ENCODE measurements around the gene LY6G5C. TPM values are rescaled to one million over a fixed set of nuclear protein-coding genes. Genes with fewer than 3 reads are reported as not detected.

The LY6G5C gene
- total and polyA plus RNA-seq, 9 of the 15 experiments (the other 6 are each of a cell fraction or from before 2014, with no cell fraction given), result 0.10 to 0.67 (median 0.46) TPM; not detected in 4

- TF ChIP-seq, protein P1, sequence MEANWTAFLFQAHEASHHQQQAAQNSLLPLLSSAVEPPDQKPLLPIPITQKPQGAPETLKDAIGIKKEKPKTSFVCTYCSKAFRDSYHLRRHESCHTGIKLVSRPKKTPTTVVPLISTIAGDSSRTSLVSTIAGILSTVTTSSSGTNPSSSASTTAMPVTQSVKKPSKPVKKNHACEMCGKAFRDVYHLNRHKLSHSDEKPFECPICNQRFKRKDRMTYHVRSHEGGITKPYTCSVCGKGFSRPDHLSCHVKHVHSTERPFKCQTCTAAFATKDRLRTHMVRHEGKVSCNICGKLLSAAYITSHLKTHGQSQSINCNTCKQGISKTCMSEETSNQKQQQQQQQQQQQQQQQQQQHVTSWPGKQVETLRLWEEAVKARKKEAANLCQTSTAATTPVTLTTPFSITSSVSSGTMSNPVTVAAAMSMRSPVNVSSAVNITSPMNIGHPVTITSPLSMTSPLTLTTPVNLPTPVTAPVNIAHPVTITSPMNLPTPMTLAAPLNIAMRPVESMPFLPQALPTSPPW (CRISPR knock-in tag; IDR thresholded peaks at IDR 0.05), result no peak
- peak; percentile 80 for TF ChIP-seq SMAD4 (CRISPR knock-in tag; conservative IDR thresholded peaks at IDR 0.05)
- peak; percentile 66 for TF ChIP-seq NEUROD1 (IDR thresholded peaks at IDR 0.05; ENCODE audit: borderline replicate concordance, low read depth, low read length, partially characterized antibody)
- 0 out of 2 replicates have a peak, but pooled peaks have one; percentile 33 for TF ChIP-seq ZNF274 (IDR thresholded peaks at IDR 0.05; ENCODE audit: borderline replicate concordance, low read depth, low read length)
- TF ChIP-seq RBFOX2 (IDR thresholded peaks at IDR 0.05; ENCODE audit: low read depth, low read length), result peak; percentile 93
- peak; percentile 97 for TF ChIP-seq ZNF695 (CRISPR knock-in tag; IDR thresholded peaks at IDR 0.05)
- no peak for TF ChIP-seq EWSR1 (IDR thresholded peaks at IDR 0.05; ENCODE audit: borderline replicate concordance, low read depth, partially characterized antibody)
- TF ChIP-seq ZNF184 (CRISPR knock-in tag; IDR thresholded peaks at IDR 0.05), result no peak
- peak; percentile 93 for TF ChIP-seq ZNF23 (CRISPR knock-in tag; IDR thresholded peaks at IDR 0.05)
- TF ChIP-seq SETDB1 (IDR thresholded peaks at IDR 0.05; ENCODE audit: low read length), result peak; percentile 68
- no peak for TF ChIP-seq GABPB1 (CRISPR knock-in tag; IDR thresholded peaks at IDR 0.05)
- peak; percentile 90 for TF ChIP-seq RFX7 (CRISPR knock-in tag; IDR thresholded peaks at IDR 0.05)
- TF ChIP-seq NR2F6 (CRISPR knock-in tag; IDR thresholded peaks at IDR 0.05), result peak; percentile 98
- no peak for TF ChIP-seq HES1 (IDR thresholded peaks at IDR 0.05; ENCODE audit: low read depth)
- no peak for TF ChIP-seq SOX6 (IDR thresholded peaks at IDR 0.05)
- TF ChIP-seq ELF2 (CRISPR knock-in tag; IDR thresholded peaks at IDR 0.05), result peak; percentile 98
- TF ChIP-seq ZNF239 (CRISPR knock-in tag; IDR thresholded peaks at IDR 0.05), result peak; percentile 70; the same call in 1 of the 2 replicates
- TF ChIP-seq, protein P2, sequence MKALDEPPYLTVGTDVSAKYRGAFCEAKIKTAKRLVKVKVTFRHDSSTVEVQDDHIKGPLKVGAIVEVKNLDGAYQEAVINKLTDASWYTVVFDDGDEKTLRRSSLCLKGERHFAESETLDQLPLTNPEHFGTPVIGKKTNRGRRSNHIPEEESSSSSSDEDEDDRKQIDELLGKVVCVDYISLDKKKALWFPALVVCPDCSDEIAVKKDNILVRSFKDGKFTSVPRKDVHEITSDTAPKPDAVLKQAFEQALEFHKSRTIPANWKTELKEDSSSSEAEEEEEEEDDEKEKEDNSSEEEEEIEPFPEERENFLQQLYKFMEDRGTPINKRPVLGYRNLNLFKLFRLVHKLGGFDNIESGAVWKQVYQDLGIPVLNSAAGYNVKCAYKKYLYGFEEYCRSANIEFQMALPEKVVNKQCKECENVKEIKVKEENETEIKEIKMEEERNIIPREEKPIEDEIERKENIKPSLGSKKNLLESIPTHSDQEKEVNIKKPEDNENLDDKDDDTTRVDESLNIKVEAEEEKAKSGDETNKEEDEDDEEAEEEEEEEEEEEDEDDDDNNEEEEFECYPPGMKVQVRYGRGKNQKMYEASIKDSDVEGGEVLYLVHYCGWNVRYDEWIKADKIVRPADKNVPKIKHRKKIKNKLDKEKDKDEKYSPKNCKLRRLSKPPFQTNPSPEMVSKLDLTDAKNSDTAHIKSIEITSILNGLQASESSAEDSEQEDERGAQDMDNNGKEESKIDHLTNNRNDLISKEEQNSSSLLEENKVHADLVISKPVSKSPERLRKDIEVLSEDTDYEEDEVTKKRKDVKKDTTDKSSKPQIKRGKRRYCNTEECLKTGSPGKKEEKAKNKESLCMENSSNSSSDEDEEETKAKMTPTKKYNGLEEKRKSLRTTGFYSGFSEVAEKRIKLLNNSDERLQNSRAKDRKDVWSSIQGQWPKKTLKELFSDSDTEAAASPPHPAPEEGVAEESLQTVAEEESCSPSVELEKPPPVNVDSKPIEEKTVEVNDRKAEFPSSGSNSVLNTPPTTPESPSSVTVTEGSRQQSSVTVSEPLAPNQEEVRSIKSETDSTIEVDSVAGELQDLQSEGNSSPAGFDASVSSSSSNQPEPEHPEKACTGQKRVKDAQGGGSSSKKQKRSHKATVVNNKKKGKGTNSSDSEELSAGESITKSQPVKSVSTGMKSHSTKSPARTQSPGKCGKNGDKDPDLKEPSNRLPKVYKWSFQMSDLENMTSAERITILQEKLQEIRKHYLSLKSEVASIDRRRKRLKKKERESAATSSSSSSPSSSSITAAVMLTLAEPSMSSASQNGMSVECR (CRISPR knock-in tag; IDR thresholded peaks at IDR 0.05), result peak; percentile 78
- peak; percentile 16 for TF ChIP-seq SP2 (IDR thresholded peaks at IDR 0.05; ENCODE audit: extremely low read depth, low read depth, low read length, poor library complexity, severe bottlenecking)
- peak; percentile 94 for TF ChIP-seq ZNF561 (CRISPR knock-in tag; conservative IDR thresholded peaks at IDR 0.05)
- TF ChIP-seq KDM5B (IDR thresholded peaks at IDR 0.05; ENCODE audit: insufficient replicate concordance, low read depth, low read length), result peak; percentile 78
- peak; percentile 92 for TF ChIP-seq HLTF (IDR thresholded peaks at IDR 0.05)
- TF ChIP-seq CXXC5 (CRISPR knock-in tag; IDR thresholded peaks at IDR 0.05), result peak; percentile 75
Measured at GRCh38 chr6:31729979-31730630, 49.2 kb upstream of the LY6G5C start (continued).
